SK-N-SH treated with all-trans-retinoic acid at 6 μM for 48 hours (cell line): ENCODE data around the gene CYRIA.

Experiments used
- ATAC-seq: fragments of 200-7000 bp; cut with Tn5 transposase; 3 replicates; pipeline ENCODE4 v1.9.1; 2020; ENCODE audit warnings: mild to moderate bottlenecking, moderate library complexity
- ARNTL ChIP-seq: fragments of 450-650 bp; formaldehyde crosslinking; IDR thresholded peaks from 2 replicates; pipeline ENCODE4 v1.5.0; 2020; ENCODE audit warnings: low read depth, mild to moderate bottlenecking, moderate library complexity, borderline replicate concordance
- BACH2 ChIP-seq: fragments of 250-450 bp; sonication (Bioruptor Pico); IDR thresholded peaks from 2 replicates; pipeline ENCODE4 v1.9.0; 2021; ENCODE audit warnings: mild to moderate bottlenecking, borderline replicate concordance
- CREB5 ChIP-seq: fragments of 250-450 bp; sonication (Bioruptor Pico); IDR thresholded peaks from 2 replicates; pipeline ENCODE4 v1.5.1; 2020; ENCODE audit warnings: low read depth, mild to moderate bottlenecking, moderate library complexity
- CSDC2 ChIP-seq: fragments of 250-450 bp; sonication (Bioruptor Pico); IDR thresholded peaks from 2 replicates; pipeline ENCODE4 v1.5.0; 2020; ENCODE audit warnings: mild to moderate bottlenecking, moderate library complexity
- ESRRG ChIP-seq: fragments of 250-450 bp; sonication (Bioruptor Pico); IDR thresholded peaks from 2 replicates; pipeline ENCODE4 v1.6.1; 2021; ENCODE audit warnings: mild to moderate bottlenecking
- GLIS3 ChIP-seq: fragments of 250-450 bp; sonication (Bioruptor Pico); IDR thresholded peaks from 2 replicates; pipeline ENCODE4 v1.5.0; 2020; ENCODE audit warnings: mild to moderate bottlenecking, moderate library complexity
- ISL1 ChIP-seq: fragments of 250-450 bp; sonication (Bioruptor Pico); IDR thresholded peaks from 2 replicates; pipeline ENCODE4 v2.1.2; 2022; ENCODE audit warnings: mild to moderate bottlenecking, moderate library complexity
- OSR1 ChIP-seq: fragments of 250-450 bp; sonication (Bioruptor Pico); IDR thresholded peaks from 2 replicates; pipeline ENCODE4 v1.8.0; 2022; ENCODE audit warnings: moderate library complexity, mild to moderate bottlenecking, inconsistent platforms
- PATZ1 ChIP-seq: fragments of 250-450 bp; sonication (Bioruptor Pico); IDR thresholded peaks from 2 replicates; pipeline ENCODE4 v1.8.0; 2020; ENCODE audit warnings: mild to moderate bottlenecking, moderate library complexity, borderline replicate concordance
- POU6F1 ChIP-seq: fragments of 250-450 bp; sonication (Bioruptor Pico); IDR thresholded peaks from 2 replicates; pipeline ENCODE4 v1.8.0; 2021; ENCODE audit warnings: low read depth, mild to moderate bottlenecking, moderate library complexity, borderline replicate concordance
- PPARA ChIP-seq: fragments of 250-450 bp; sonication (Bioruptor Pico); IDR thresholded peaks from 2 replicates; pipeline ENCODE4 v1.5.0; 2020; ENCODE audit warnings: mild to moderate bottlenecking, borderline replicate concordance
- RARB ChIP-seq: fragments of 250-450 bp; sonication (Bioruptor Pico); IDR thresholded peaks from 2 replicates; pipeline ENCODE4 v1.8.0; 2021; ENCODE audit warnings: mild to moderate bottlenecking, moderate library complexity
- SNAI2 ChIP-seq: fragments of 250-450 bp; sonication (Bioruptor Pico); IDR thresholded peaks from 2 replicates; pipeline ENCODE4 v1.5.0; 2020; ENCODE audit warnings: mild to moderate bottlenecking, moderate library complexity
- TCF4 ChIP-seq: fragments of 250-450 bp; sonication (Bioruptor Pico); IDR thresholded peaks from 2 replicates; pipeline ENCODE4 v1.8.0; 2021; ENCODE audit warnings: mild to moderate bottlenecking, moderate library complexity, borderline replicate concordance
- TSHZ2 ChIP-seq: fragments of 250-450 bp; sonication (Bioruptor Pico); IDR thresholded peaks from 2 replicates; pipeline ENCODE4 v1.5.0; 2020; ENCODE audit warnings: mild to moderate bottlenecking, moderate library complexity
- ZFP3 ChIP-seq: fragments of 250-450 bp; sonication (Bioruptor Pico); IDR thresholded peaks from 2 replicates; pipeline ENCODE4 v1.5.0; 2020; ENCODE audit warnings: mild to moderate bottlenecking, moderate library complexity
- ZNF565 ChIP-seq: fragments of 450-650 bp; formaldehyde crosslinking; conservative IDR thresholded peaks from 2 replicates; pipeline ENCODE4 v1.5.0; 2020; ENCODE audit warnings: low read depth, mild to moderate bottlenecking, moderate library complexity
- ZNF70 ChIP-seq: fragments of 450-650 bp; formaldehyde crosslinking; IDR thresholded peaks from 2 replicates; pipeline ENCODE4 v1.5.0; 2020; ENCODE audit warnings: mild to moderate bottlenecking, moderate library complexity
- ZNF8 ChIP-seq: fragments of 450-650 bp; formaldehyde crosslinking; IDR thresholded peaks from 2 replicates; pipeline ENCODE4 v1.5.0; 2020; ENCODE audit warnings: mild to moderate bottlenecking, moderate library complexity

The CYRIA gene

GRCh38 chr2:16654833-16655444 is 10.7 kb downstream of the CYRIA start (continued):
- TF ChIP-seq ISL1 (no peak), ARNTL (CRISPR knock-in tag) (no peak), SNAI2 (CRISPR knock-in tag) (no peak), CSDC2 (CRISPR knock-in tag) (no peak), ZNF8 (CRISPR knock-in tag) (no peak), POU6F1 (CRISPR knock-in tag) (no peak), BACH2 (CRISPR knock-in tag) (no peak), GLIS3 (CRISPR knock-in tag) (no peak), TCF4 (CRISPR knock-in tag) (no peak)

GRCh38 chr2:16653799-16654198 is 11.8 kb downstream of the CYRIA start:
- no peak for ATAC-seq
- TF ChIP-seq GLIS3 (CRISPR knock-in tag) (no peak), ISL1 (no peak), ZFP3 (CRISPR knock-in tag) (no peak), CREB5 (CRISPR knock-in tag) (no peak), CSDC2 (CRISPR knock-in tag) (no peak), BACH2 (CRISPR knock-in tag) (no peak), PPARA (no peak), OSR1 (CRISPR knock-in tag) (no peak), RARB (CRISPR knock-in tag) (no peak), PATZ1 (CRISPR knock-in tag) (no peak), ESRRG (no peak), TSHZ2 (no peak), ZNF565 (no peak), SNAI2 (CRISPR knock-in tag) (no peak), ZNF70 (CRISPR knock-in tag) (no peak), POU6F1 (CRISPR knock-in tag) (no peak)

GRCh38 chr2:16653083-16653375 is 12.6 kb downstream of the CYRIA start:
- ATAC-seq, result no peak
- TF ChIP-seq BACH2 (CRISPR knock-in tag), result no peak
- TF ChIP-seq ARNTL (CRISPR knock-in tag), result no peak
